Measurements from ENCODE around the gene MAGIX.

Gene MAGIX

GRCh38 chrX:49160908-49161307 is 1.6 kb upstream of the MAGIX start:
- TF ChIP-seq, protein P1, sequence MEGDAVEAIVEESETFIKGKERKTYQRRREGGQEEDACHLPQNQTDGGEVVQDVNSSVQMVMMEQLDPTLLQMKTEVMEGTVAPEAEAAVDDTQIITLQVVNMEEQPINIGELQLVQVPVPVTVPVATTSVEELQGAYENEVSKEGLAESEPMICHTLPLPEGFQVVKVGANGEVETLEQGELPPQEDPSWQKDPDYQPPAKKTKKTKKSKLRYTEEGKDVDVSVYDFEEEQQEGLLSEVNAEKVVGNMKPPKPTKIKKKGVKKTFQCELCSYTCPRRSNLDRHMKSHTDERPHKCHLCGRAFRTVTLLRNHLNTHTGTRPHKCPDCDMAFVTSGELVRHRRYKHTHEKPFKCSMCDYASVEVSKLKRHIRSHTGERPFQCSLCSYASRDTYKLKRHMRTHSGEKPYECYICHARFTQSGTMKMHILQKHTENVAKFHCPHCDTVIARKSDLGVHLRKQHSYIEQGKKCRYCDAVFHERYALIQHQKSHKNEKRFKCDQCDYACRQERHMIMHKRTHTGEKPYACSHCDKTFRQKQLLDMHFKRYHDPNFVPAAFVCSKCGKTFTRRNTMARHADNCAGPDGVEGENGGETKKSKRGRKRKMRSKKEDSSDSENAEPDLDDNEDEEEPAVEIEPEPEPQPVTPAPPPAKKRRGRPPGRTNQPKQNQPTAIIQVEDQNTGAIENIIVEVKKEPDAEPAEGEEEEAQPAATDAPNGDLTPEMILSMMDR (IDR thresholded peaks at IDR 0.05; ENCODE audit: insufficient read depth, low read depth, low read length, missing control alignments) = no peak
- H3K4me3 ChIP-seq (ENCODE audit: low read length) = no peak overlapping the region
- no peak for DNase-seq (ENCODE audit: low read depth)

DNA sequence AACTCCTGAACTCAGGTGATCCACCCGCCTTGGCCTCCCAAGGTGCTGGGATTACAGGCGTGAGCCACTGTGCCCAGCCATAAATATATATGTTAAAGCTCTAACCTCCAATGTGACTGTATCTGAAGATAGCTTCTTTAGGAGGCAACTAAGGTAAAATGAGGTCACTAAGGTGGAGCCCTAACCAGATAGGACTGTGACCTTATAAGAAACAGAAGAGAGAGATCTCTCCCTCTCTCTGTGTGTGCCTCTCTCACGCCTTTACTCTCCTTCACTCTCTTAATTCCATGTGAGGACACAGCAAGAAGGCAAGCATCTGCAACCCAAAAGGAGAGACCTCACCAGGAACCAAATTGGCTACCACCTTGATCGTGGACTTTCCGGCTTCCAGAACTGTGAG is 926 bp upstream of the MAGIX start:
- TF ChIP-seq, protein P1 (IDR thresholded peaks at IDR 0.05; ENCODE audit: insufficient read depth, low read depth, low read length, missing control alignments) = no peak
- H3K4me3 ChIP-seq (ENCODE audit: low read length) = no peak overlapping the region
- DNase-seq (ENCODE audit: low read depth) = no peak

- TF ChIP-seq, protein P1 (IDR thresholded peaks at IDR 0.05; ENCODE audit: insufficient read depth, low read depth, low read length, missing control alignments) = no peak
Observed at GRCh38 chrX:49163555-49164419, 1.2 kb downstream of the MAGIX start.

GRCh38 chrX:49164589-49165360 is 2.2 kb downstream of the MAGIX start:
- H3K4me3 ChIP-seq (ENCODE audit: low read length) = no peak overlapping the region
- TF ChIP-seq, protein P1 (IDR thresholded peaks at IDR 0.05; ENCODE audit: insufficient read depth, low read depth, low read length, missing control alignments) = no peak

More at GRCh38 chrX:49163555-49164419, 1.2 kb downstream of the MAGIX start:
- peak overlapping the region; percentile 38 for H3K4me3 ChIP-seq (ENCODE audit: low read length)
- DNase-seq (ENCODE audit: low read depth) = peak; percentile 78

DNA sequence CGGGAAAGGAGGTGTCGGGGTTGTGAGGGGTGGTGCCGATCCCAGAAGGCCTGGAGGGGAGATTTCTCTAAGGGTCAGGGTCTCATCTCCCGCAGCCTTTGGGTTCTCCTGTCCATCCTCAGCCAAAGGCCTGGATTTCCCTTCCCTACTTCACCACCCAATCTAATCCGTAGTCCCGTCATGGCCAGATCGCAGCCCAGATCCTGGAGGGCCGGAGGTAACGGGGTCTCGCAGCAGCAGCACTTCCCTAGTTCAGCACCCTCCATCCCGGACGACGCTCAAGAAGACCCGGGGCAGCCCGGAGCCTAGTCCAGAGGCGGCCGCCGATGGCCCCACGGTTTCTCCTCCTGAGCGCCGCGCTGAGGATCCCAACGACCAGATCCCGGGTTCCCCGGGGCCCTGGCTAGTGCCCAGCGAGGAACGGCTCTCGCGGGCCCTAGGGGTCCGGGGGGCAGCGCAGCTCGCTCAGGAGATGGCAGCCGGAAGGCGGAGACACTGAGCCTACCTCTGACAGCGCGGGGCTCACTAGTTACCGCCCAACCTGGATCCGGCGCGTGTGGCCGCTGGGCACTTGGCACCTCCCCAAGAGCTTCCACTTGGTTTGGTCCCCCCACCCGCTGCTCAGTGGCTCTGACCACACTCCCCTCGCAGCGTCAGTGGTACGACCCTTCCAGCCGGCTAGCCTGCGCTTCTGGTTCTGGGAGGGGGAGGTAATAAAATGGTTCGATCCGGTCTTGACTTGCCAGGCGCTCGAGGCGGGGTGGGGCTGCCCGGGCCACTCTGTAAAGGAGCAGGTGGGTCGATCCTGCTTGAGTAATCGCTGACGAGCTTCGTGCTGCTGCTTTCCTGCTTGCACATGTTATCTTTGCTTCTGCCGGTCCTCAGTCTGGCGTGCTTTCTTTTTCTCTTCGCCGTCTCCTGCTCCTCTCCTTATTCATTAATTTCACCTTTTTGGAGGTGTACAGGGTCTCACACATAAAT is 3.6 kb downstream of the MAGIX start:
- peak overlapping the region; percentile 54 for H3K4me3 ChIP-seq (ENCODE audit: low read length)
- DNase-seq (ENCODE audit: low read depth) = peak; percentile 95

More at GRCh38 chrX:49164589-49165360, 2.2 kb downstream of the MAGIX start:
- DNase-seq (ENCODE audit: low read depth) = no peak

More for the DNA sequence above, 3.6 kb downstream of the MAGIX start:
- TF ChIP-seq, protein P1 (IDR thresholded peaks at IDR 0.05; ENCODE audit: insufficient read depth, low read depth, low read length, missing control alignments) = peak; percentile 34
